DOHH2 (cell line): ENCODE measurements around the gene CMTM3.

Experiments
- EZH2phosphoT487 ChIP-seq: fragments of 200-600 bp; sonication (generic); IDR thresholded peaks from 2 replicates; pipeline ENCODE4 v1.6.1; 2017; ENCODE audit warnings: borderline replicate concordance, mild to moderate bottlenecking, antibody characterized with exemption, low read length, moderate library complexity, mixed read lengths
- TF ChIP-seq, protein P1 (sequence below): fragments of 200-600 bp; sonication (generic); IDR thresholded peaks from one replicate; pipeline ENCODE4 v1.5.1; 2014; ENCODE audit warnings: antibody characterized with exemption, mild to moderate bottlenecking, low read depth, low read length; ENCODE audit not compliant: poor library complexity, severe bottlenecking

- TF ChIP-seq, protein P1, sequence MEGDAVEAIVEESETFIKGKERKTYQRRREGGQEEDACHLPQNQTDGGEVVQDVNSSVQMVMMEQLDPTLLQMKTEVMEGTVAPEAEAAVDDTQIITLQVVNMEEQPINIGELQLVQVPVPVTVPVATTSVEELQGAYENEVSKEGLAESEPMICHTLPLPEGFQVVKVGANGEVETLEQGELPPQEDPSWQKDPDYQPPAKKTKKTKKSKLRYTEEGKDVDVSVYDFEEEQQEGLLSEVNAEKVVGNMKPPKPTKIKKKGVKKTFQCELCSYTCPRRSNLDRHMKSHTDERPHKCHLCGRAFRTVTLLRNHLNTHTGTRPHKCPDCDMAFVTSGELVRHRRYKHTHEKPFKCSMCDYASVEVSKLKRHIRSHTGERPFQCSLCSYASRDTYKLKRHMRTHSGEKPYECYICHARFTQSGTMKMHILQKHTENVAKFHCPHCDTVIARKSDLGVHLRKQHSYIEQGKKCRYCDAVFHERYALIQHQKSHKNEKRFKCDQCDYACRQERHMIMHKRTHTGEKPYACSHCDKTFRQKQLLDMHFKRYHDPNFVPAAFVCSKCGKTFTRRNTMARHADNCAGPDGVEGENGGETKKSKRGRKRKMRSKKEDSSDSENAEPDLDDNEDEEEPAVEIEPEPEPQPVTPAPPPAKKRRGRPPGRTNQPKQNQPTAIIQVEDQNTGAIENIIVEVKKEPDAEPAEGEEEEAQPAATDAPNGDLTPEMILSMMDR: no peak
- TF ChIP-seq EZH2phosphoT487: no peak
Measured at GRCh38 chr16:66580605-66581209, 23.8 kb upstream of the CMTM3 start.
